Keratinocyte (primary cell): Measurements from ENCODE around the gene KIF14. TPM values are rescaled to one million over a fixed set of nuclear protein-coding genes. Genes with fewer than 3 reads are reported as not detected.

Source experiments
- DNase-seq: peaks from one replicate; pipeline ENCODE4 v3.0.0-alpha.2; 2011; ENCODE audit warnings: low read depth, missing footprints, low spot score
- FAIRE-seq: peaks from 2 replicates; lab custom pipeline; 2011; peaks lifted over from hg19 to GRCh38; lab: Jason Lieb, UNC
- H2AFZ ChIP-seq: 2 replicates; pipeline ENCODE4 v1.6.0; 2012; ENCODE audit warnings: low read length, control low read depth, inconsistent platforms; ENCODE audit not compliant: control insufficient read depth
- H3K27ac ChIP-seq: 2 replicates; pipeline ENCODE4 v1.5.1; 2011; ENCODE audit warnings: low read length; ENCODE audit not compliant: control insufficient read depth, insufficient read depth
- H3K27me3 ChIP-seq: 3 replicates; pipeline ENCODE4 v1.6.0; 2011; ENCODE audit warnings: low read length; ENCODE audit not compliant: control insufficient read depth, insufficient read depth; ENCODE audit errors: extremely low read depth
- H3K36me3 ChIP-seq, 2 experiments: 2 replicates in 1 of 2; 3 replicates in 1 of 2; pipeline ENCODE4 v1.5.1; 2011; ENCODE audit warnings: low read length in 2 of 2, mild to moderate bottlenecking in 1 of 2; ENCODE audit not compliant: control insufficient read depth in 2 of 2, insufficient read depth in 2 of 2; ENCODE audit errors: extremely low read depth in 1 of 2
- H3K4me1 ChIP-seq: 3 replicates; pipeline ENCODE4 v1.5.1; 2011; ENCODE audit warnings: low read length; ENCODE audit not compliant: control insufficient read depth, insufficient read depth; ENCODE audit errors: extremely low read depth
- H3K4me2 ChIP-seq: 3 replicates; pipeline ENCODE4 v1.6.0; 2011; ENCODE audit warnings: low read depth, low read length; ENCODE audit not compliant: control insufficient read depth, insufficient read depth; ENCODE audit errors: extremely low read depth
- H3K4me3 ChIP-seq, 3 experiments: fragments of 200-600 bp in 1 of 3; sonication (generic) in 1 of 3; 2 replicates in 2 of 3; 3 replicates in 1 of 3; pipeline ENCODE4 v1.5.1; 2011 to 2016; ENCODE audit warnings: low read length in 3 of 3, mild to moderate bottlenecking in 3 of 3, control low read depth in 2 of 3, inconsistent platforms in 1 of 3, low read depth in 1 of 3, mixed read lengths in 1 of 3, mixed run types in 1 of 3, moderate library complexity in 1 of 3; ENCODE audit not compliant: control insufficient read depth in 2 of 3, insufficient read depth in 2 of 3; ENCODE audit errors: extremely low read depth in 1 of 3
- H3K79me2 ChIP-seq: 2 replicates; pipeline ENCODE4 v1.6.0; 2012; ENCODE audit warnings: low read length; ENCODE audit not compliant: control insufficient read depth, insufficient read depth
- H3K9ac ChIP-seq: 3 replicates; pipeline ENCODE4 v1.6.0; 2011; ENCODE audit warnings: low read length; ENCODE audit not compliant: control insufficient read depth, insufficient read depth; ENCODE audit errors: extremely low read depth
- H3K9me1 ChIP-seq: 3 replicates; pipeline ENCODE4 v1.6.0; 2011; ENCODE audit warnings: low read length; ENCODE audit not compliant: control insufficient read depth, insufficient read depth; ENCODE audit errors: extremely low read depth
- H3K9me3 ChIP-seq: 2 replicates; pipeline ENCODE4 v1.5.1; 2012; ENCODE audit warnings: low read depth, low read length; ENCODE audit not compliant: control insufficient read depth
- H4K20me1 ChIP-seq: 3 replicates; pipeline ENCODE4 v1.6.0; 2011; ENCODE audit warnings: low read length; ENCODE audit not compliant: control insufficient read depth, insufficient read depth; ENCODE audit errors: extremely low read depth
- EZH2 ChIP-seq: IDR thresholded peaks from one replicate; pipeline ENCODE4 v1.6.1; 2012; ENCODE audit warnings: inconsistent platforms, mild to moderate bottlenecking, low read length, moderate library complexity
- dilution Hi-C: fragments of 300-500 bp; cut with MboI; formaldehyde crosslinking; loops from one replicate; pipeline ENCODE4 v1.7.0; 2020; ENCODE audit warnings: low sequenced_read_pairs; ENCODE audit not compliant: extremely low pct_ligation_motif_present
- polyA plus RNA-seq, 5 experiments: library from polyadenylated mRNA; depleted of rRNA in 3 of 5; stranded (reverse) in 3 of 5; stranded (forward) in 1 of 5; unstranded in 1 of 5; fragments of >200 nt; gene quantifications; 1 replicate in 1 of 5; 2 replicates in 3 of 5; 3 replicates in 1 of 5; pipeline versions ENCODE4 v1.2.1 to v1.2.3, GENCODE V29; 2011 to 2012; ENCODE audit warnings: missing spikeins in 2 of 5, low read depth in 1 of 5, low replicate concordance in 1 of 5
- TF ChIP-seq, protein P1 (sequence below), 3 experiments: IDR thresholded peaks in 1 of 3; conservative IDR thresholded peaks in 1 of 3; optimal IDR thresholded peaks in 1 of 3; 2 replicates in 2 of 3; 3 replicates in 1 of 3; pipeline versions ENCODE3 to v1.5.1; 2011; ENCODE audit warnings: low read length in 3 of 3, mild to moderate bottlenecking in 3 of 3, moderate library complexity in 2 of 3, control low read depth in 1 of 3, inconsistent platforms in 1 of 3; ENCODE audit not compliant: insufficient read depth in 2 of 3; ENCODE audit errors: extremely low read depth in 1 of 3

The KIF14 gene
- polyA plus RNA-seq, 1 donor (not counting 4 experiments of a cell fraction or from before 2014, with no cell fraction given) = 6.2 TPM

DNA sequence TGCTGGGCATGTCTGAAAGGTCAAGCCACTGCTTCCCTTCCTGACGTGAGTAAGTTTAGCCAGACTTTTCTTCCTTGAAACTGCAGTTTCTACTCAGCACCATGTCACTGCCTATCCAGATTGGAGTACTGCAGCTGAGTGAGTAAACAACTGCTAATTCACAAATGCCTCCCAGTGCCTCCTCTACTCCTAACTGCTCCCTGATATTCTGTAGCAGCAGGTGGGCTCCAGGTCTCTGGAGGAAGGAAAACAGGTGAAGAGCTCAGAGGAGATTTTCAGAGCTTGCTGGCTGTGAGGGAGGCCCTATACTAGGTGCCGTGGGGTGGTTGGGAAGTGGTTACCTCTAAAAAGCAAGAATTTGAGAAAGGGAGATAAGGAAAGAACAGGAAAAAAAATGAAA, 96.5 kb downstream of the KIF14 start:
- H3K4me1 ChIP-seq = no peaks in the 10 kb centered on the region
- H3K4me2 ChIP-seq = no peak overlapping the region
- H3K9me3 ChIP-seq = no peaks in the 10 kb centered on the region
- H3K27me3 ChIP-seq = no peaks in the 10 kb centered on the region
- TF ChIP-seq EZH2 = no peak
- TF ChIP-seq, protein P1, sequence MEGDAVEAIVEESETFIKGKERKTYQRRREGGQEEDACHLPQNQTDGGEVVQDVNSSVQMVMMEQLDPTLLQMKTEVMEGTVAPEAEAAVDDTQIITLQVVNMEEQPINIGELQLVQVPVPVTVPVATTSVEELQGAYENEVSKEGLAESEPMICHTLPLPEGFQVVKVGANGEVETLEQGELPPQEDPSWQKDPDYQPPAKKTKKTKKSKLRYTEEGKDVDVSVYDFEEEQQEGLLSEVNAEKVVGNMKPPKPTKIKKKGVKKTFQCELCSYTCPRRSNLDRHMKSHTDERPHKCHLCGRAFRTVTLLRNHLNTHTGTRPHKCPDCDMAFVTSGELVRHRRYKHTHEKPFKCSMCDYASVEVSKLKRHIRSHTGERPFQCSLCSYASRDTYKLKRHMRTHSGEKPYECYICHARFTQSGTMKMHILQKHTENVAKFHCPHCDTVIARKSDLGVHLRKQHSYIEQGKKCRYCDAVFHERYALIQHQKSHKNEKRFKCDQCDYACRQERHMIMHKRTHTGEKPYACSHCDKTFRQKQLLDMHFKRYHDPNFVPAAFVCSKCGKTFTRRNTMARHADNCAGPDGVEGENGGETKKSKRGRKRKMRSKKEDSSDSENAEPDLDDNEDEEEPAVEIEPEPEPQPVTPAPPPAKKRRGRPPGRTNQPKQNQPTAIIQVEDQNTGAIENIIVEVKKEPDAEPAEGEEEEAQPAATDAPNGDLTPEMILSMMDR (optimal IDR thresholded peaks at IDR 0.05 in 1 of 3, IDR thresholded peaks at IDR 0.05 in 1 of 3, conservative IDR thresholded peaks at IDR 0.05 in 1 of 3; ENCODE audit: extremely low read depth in 1 of 3, insufficient read depth in 2 of 3, low read length in 3 of 3) = no peak
- H3K36me3 ChIP-seq = no peaks in the 10 kb centered on the region
- H3K4me3 ChIP-seq = no peak overlapping the region
- no peaks in the 10 kb centered on the region for H4K20me1 ChIP-seq
- H2AFZ ChIP-seq = no peak overlapping the region
- dilution Hi-C loops = no loop called here
- H3K9me1 ChIP-seq = no peaks in the 10 kb centered on the region
- no peak overlapping the region for H3K27ac ChIP-seq
- DNase-seq = no peak
- FAIRE-seq = no peak
- no peaks in the 10 kb centered on the region for H3K79me2 ChIP-seq
- no peak overlapping the region for H3K9ac ChIP-seq

DNA sequence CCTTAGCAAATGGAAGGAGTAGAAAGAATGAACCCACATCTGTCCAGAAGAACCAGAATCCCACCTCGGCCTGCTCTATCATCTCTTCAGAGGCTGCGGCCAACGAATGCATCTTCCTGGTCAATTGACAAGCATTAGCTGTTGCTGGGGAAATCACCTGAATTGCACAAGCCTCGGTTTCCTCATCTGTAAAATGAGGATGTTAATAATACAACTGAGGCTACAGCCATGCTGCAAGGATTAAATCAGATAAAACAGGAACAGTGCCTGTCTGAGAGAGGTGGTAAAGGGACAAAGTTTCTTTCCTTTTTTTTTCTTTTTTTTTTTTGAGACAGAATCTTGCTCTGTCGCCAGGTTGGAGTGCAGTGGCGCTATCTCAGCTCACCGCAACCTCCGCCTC, 99.8 kb downstream of the KIF14 start:
- DNase-seq = no peak
- H3K9me3 ChIP-seq = no peaks in the 10 kb centered on the region
- no peaks in the 10 kb centered on the region for H3K36me3 ChIP-seq
- no peak for TF ChIP-seq EZH2
- TF ChIP-seq, protein P1 (optimal IDR thresholded peaks at IDR 0.05 in 1 of 3, IDR thresholded peaks at IDR 0.05 in 1 of 3, conservative IDR thresholded peaks at IDR 0.05 in 1 of 3; ENCODE audit: extremely low read depth in 1 of 3, insufficient read depth in 2 of 3, low read length in 3 of 3) = no peak
- no peaks in the 10 kb centered on the region for H4K20me1 ChIP-seq
- FAIRE-seq = no peak
- dilution Hi-C loops = no loop called here
- H3K4me1 ChIP-seq = no peaks in the 10 kb centered on the region
- no peak overlapping the region for H3K9ac ChIP-seq
- no peak overlapping the region for H3K4me2 ChIP-seq
- no peaks in the 10 kb centered on the region for H3K79me2 ChIP-seq
- H2AFZ ChIP-seq = no peak overlapping the region
- H3K9me1 ChIP-seq = no peaks in the 10 kb centered on the region
- no peaks in the 10 kb centered on the region for H3K27me3 ChIP-seq
- no peak overlapping the region for H3K27ac ChIP-seq
- no peak overlapping the region for H3K4me3 ChIP-seq
